WTC11 (cell line): Measurements from ENCODE around the gene HBZ. TPM values are rescaled to one million over a fixed set of nuclear protein-coding genes. Genes with fewer than 3 reads are reported as not detected.
"Not testable (repeated sequence)": the region's sequence is repeated elsewhere in the genome, so short reads cannot be mapped to it uniquely, and the experiment has no call there.

Source experiments
- ATAC-seq: fragments of 200-7000 bp; cut with Tn5 transposase; 2 replicates; pipeline ENCODE4 v1.10.0; 2021; ENCODE audit warnings: mild to moderate bottlenecking, moderate library complexity
- CTCF ChIA-PET: fragments of 300-600 bp; sonication (Branson Sonifier 250); formaldehyde crosslinking; loops from one replicate; lab custom pipeline; 2021; ENCODE audit warnings: antibody characterized with exemption; lab: Charles Lee
- POLR2A ChIA-PET: fragments of 350-600 bp; sonication (Branson Sonifier 250); formaldehyde crosslinking; loops from one replicate; lab custom pipeline; 2021; ENCODE audit warnings: antibody characterized with exemption; lab: Charles Lee
- DNase-seq: peaks from one replicate; pipeline ENCODE4 v3.0.0; 2021; ENCODE audit warnings: low spot score
- H3K27ac Mint-ChIP-seq: 2 replicates; pipeline ENCODE4 v1.8.0; 2021; ENCODE audit warnings: mixed read lengths
- H3K27me3 Mint-ChIP-seq: 2 replicates; pipeline ENCODE4 v1.8.0; 2021; ENCODE audit warnings: low read depth, mild to moderate bottlenecking, moderate library complexity, mixed read lengths
- H3K36me3 Mint-ChIP-seq: 2 replicates; pipeline ENCODE4 v1.8.0; 2021; ENCODE audit warnings: mixed read lengths
- H3K4me1 Mint-ChIP-seq: 2 replicates; pipeline ENCODE4 v1.8.0; 2022; ENCODE audit warnings: mixed read lengths
- H3K4me3 Mint-ChIP-seq: 2 replicates; pipeline ENCODE4 v1.8.0; 2021; ENCODE audit warnings: mild to moderate bottlenecking, moderate library complexity, mixed read lengths
- H3K9me3 Mint-ChIP-seq: 2 replicates; pipeline ENCODE4 v1.8.0; 2021; ENCODE audit warnings: mixed read lengths
- CREM ChIP-seq: sonication (generic); formaldehyde crosslinking; IDR thresholded peaks from 2 replicates; pipeline ENCODE4 v1.8.1; 2022; ENCODE audit warnings: mild to moderate bottlenecking, missing genetic modification reagents, moderate library complexity
- FOXK1 ChIP-seq: sonication (generic); formaldehyde crosslinking; IDR thresholded peaks from 2 replicates; pipeline ENCODE4 v1.8.0; 2022; ENCODE audit warnings: mild to moderate bottlenecking, moderate library complexity, missing genetic modification reagents
- FOXP1 ChIP-seq: sonication (generic); formaldehyde crosslinking; IDR thresholded peaks from 2 replicates; pipeline ENCODE4 v1.8.0; 2022; ENCODE audit warnings: missing genetic modification reagents, mild to moderate bottlenecking, moderate library complexity, borderline replicate concordance
- FOXP4 ChIP-seq: sonication (generic); formaldehyde crosslinking; IDR thresholded peaks from 2 replicates; pipeline ENCODE4 v1.8.0; 2022; ENCODE audit warnings: mild to moderate bottlenecking, missing genetic modification reagents
- JUN ChIP-seq: sonication (generic); formaldehyde crosslinking; IDR thresholded peaks from 2 replicates; pipeline ENCODE4 v1.8.0; 2023; ENCODE audit warnings: mild to moderate bottlenecking, missing genetic modification reagents
- MYBL2 ChIP-seq: sonication (generic); formaldehyde crosslinking; IDR thresholded peaks from 2 replicates; pipeline ENCODE4 v1.8.1; 2023; ENCODE audit warnings: mild to moderate bottlenecking, moderate library complexity, missing genetic modification reagents
- SMAD3 ChIP-seq: sonication (generic); formaldehyde crosslinking; IDR thresholded peaks from 2 replicates; pipeline ENCODE4 v1.8.0; 2022; ENCODE audit warnings: missing genetic modification reagents, mild to moderate bottlenecking, borderline replicate concordance
- TCF7 ChIP-seq: sonication (generic); formaldehyde crosslinking; IDR thresholded peaks from 2 replicates; pipeline ENCODE4 v1.8.0; 2022; ENCODE audit warnings: mild to moderate bottlenecking, low read depth, missing genetic modification reagents, moderate library complexity
- TEAD1 ChIP-seq: sonication (generic); formaldehyde crosslinking; IDR thresholded peaks from 2 replicates; pipeline ENCODE4 v1.8.0; 2022; ENCODE audit warnings: mild to moderate bottlenecking, missing genetic modification reagents
- TEAD4 ChIP-seq: sonication (generic); formaldehyde crosslinking; IDR thresholded peaks from 2 replicates; pipeline ENCODE4 v1.8.0; 2022; ENCODE audit warnings: mild to moderate bottlenecking, missing genetic modification reagents
- USF1 ChIP-seq: sonication (generic); formaldehyde crosslinking; IDR thresholded peaks from 2 replicates; pipeline ENCODE4 v1.8.0; 2022; ENCODE audit warnings: mild to moderate bottlenecking, missing genetic modification reagents
- ZBTB21 ChIP-seq: sonication (generic); formaldehyde crosslinking; IDR thresholded peaks from 2 replicates; pipeline ENCODE4 v1.8.1; 2023; ENCODE audit warnings: mild to moderate bottlenecking, missing genetic modification reagents, borderline replicate concordance
- ZNF281 ChIP-seq: sonication (generic); formaldehyde crosslinking; IDR thresholded peaks from 2 replicates; pipeline ENCODE4 v1.8.0; 2023; ENCODE audit warnings: mild to moderate bottlenecking, missing genetic modification reagents
- ZNF423 ChIP-seq: fragments of 250-450 bp; sonication (Bioruptor Pico); IDR thresholded peaks from 2 replicates; pipeline ENCODE4 v2.1.2; 2022; ENCODE audit warnings: mild to moderate bottlenecking, moderate library complexity
- total RNA-seq: library from RNA; stranded (reverse); gene quantifications from 3 replicates; pipeline ENCODE4 v1.2.3, GENCODE V29; 2021
- TF ChIP-seq, protein P1 (sequence below): sonication (generic); formaldehyde crosslinking; IDR thresholded peaks from 2 replicates; pipeline ENCODE4 v1.8.0; 2023; ENCODE audit warnings: missing genetic modification reagents, mild to moderate bottlenecking, borderline replicate concordance
- TF ChIP-seq, protein P2 (sequence below): sonication (generic); formaldehyde crosslinking; IDR thresholded peaks from 2 replicates; pipeline ENCODE4 v1.8.0; 2022; ENCODE audit warnings: mild to moderate bottlenecking, missing genetic modification reagents
- TF ChIP-seq, protein P3 (sequence below): sonication (generic); formaldehyde crosslinking; IDR thresholded peaks from 2 replicates; pipeline ENCODE4 v1.8.1; 2023; ENCODE audit warnings: mild to moderate bottlenecking, missing genetic modification reagents

Gene HBZ
- total RNA-seq, 1 experiment from 2014 or later, result 0.52 TPM

DNA sequence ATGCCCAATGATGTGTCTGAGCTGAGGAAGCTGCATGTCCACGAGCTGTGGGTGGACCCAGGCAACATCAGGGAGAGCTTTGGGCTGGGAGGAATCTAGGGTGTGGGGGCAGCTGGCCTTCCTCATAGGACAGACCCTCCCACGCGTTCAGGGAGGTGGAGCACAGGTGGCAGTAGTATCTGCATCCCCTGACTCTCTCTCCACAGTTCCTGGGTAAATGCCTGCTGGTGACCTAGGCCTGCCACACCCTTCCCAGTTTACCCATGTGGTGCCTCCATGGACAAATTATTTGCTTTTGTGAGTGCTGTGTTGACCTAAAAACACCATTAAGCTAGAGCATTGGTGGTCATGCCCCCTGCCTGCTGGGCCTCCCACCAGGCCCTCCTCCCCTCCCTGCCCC lies 16.6 kb downstream of the HBZ start (continued):
- TF ChIP-seq FOXP4 (no peak), MYBL2 (CRISPR knock-in tag) (no peak)
- TF ChIP-seq, all 79 proteins: peak for 0

DNA sequence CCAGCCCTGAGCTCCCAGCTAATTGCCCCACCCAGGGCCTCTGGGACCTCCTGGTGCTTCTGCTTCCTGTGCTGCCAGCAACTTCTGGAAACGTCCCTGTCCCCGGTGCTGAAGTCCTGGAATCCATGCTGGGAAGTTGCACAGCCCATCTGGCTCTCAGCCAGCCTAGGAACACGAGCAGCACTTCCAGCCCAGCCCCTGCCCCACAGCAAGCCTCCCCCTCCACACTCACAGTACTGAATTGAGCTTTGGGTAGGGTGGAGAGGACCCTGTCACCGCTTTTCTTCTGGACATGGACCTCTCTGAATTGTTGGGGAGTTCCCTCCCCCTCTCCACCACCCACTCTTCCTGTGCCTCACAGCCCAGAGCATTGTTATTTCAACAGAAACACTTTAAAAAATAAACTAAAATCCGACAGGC lies 17.7 kb downstream of the HBZ start:
- peak overlapping the region; percentile 20; the same call in 1 of the 2 replicates for H3K4me3 Mint-ChIP-seq

More for the DNA sequence above, 17.7 kb downstream of the HBZ start:
- H3K9me3 Mint-ChIP-seq, H3K27ac Mint-ChIP-seq, POLR2A ChIA-PET, H3K36me3 Mint-ChIP-seq: not testable (repeated sequence)
- H3K4me1 Mint-ChIP-seq, result peaks cover 36% of the 10 kb centered on the region
- peaks cover 93% of the 10 kb centered on the region for H3K27me3 Mint-ChIP-seq
- peak; percentile 54 for DNase-seq
- CTCF ChIA-PET, result interaction anchor here (1.0 to 1.3 kb wide), 3 partner anchors 63 to 104 kb away, joined by 3 to 5 read pairs (median 3); no protein-coding TSS in a partner anchor
- TF ChIP-seq FOXP1 (CRISPR knock-in tag) (peak; percentile 88), FOXK1 (CRISPR knock-in tag) (peak; percentile 33; the same call in 1 of the 2 replicates), FOXP4 (peak; percentile 77), JUN (CRISPR knock-in tag) (peak; percentile 56; the same call in 1 of the 2 replicates), ZBTB21 (CRISPR knock-in tag) (0 out of 2 replicates have a peak, but pooled peaks have one; percentile 28), TEAD4 (CRISPR knock-in tag) (peak; percentile 79), CREM (CRISPR knock-in tag) (peak; percentile 33; the same call in 1 of the 2 replicates), USF1 (CRISPR knock-in tag) (peak; percentile 31; the same call in 1 of the 2 replicates), TCF7 (0 out of 2 replicates have a peak, but pooled peaks have one; percentile 33), SMAD3 (CRISPR knock-in tag) (peak; percentile 24; the same call in 1 of the 2 replicates), ZNF423 (CRISPR knock-in tag) (peak; percentile 82), TEAD1 (CRISPR knock-in tag) (peak; percentile 65), ZNF281 (CRISPR knock-in tag) (0 out of 2 replicates have a peak, but pooled peaks have one; percentile 50)
- TF ChIP-seq, protein P1, sequence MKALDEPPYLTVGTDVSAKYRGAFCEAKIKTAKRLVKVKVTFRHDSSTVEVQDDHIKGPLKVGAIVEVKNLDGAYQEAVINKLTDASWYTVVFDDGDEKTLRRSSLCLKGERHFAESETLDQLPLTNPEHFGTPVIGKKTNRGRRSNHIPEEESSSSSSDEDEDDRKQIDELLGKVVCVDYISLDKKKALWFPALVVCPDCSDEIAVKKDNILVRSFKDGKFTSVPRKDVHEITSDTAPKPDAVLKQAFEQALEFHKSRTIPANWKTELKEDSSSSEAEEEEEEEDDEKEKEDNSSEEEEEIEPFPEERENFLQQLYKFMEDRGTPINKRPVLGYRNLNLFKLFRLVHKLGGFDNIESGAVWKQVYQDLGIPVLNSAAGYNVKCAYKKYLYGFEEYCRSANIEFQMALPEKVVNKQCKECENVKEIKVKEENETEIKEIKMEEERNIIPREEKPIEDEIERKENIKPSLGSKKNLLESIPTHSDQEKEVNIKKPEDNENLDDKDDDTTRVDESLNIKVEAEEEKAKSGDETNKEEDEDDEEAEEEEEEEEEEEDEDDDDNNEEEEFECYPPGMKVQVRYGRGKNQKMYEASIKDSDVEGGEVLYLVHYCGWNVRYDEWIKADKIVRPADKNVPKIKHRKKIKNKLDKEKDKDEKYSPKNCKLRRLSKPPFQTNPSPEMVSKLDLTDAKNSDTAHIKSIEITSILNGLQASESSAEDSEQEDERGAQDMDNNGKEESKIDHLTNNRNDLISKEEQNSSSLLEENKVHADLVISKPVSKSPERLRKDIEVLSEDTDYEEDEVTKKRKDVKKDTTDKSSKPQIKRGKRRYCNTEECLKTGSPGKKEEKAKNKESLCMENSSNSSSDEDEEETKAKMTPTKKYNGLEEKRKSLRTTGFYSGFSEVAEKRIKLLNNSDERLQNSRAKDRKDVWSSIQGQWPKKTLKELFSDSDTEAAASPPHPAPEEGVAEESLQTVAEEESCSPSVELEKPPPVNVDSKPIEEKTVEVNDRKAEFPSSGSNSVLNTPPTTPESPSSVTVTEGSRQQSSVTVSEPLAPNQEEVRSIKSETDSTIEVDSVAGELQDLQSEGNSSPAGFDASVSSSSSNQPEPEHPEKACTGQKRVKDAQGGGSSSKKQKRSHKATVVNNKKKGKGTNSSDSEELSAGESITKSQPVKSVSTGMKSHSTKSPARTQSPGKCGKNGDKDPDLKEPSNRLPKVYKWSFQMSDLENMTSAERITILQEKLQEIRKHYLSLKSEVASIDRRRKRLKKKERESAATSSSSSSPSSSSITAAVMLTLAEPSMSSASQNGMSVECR (CRISPR knock-in tag), result peak; percentile 90; the same call in 1 of the 2 replicates
- TF ChIP-seq, protein P2, sequence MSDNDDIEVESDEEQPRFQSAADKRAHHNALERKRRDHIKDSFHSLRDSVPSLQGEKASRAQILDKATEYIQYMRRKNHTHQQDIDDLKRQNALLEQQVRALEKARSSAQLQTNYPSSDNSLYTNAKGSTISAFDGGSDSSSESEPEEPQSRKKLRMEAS, result peak; percentile 38; the same call in 1 of the 2 replicates
- TF ChIP-seq, protein P3, sequence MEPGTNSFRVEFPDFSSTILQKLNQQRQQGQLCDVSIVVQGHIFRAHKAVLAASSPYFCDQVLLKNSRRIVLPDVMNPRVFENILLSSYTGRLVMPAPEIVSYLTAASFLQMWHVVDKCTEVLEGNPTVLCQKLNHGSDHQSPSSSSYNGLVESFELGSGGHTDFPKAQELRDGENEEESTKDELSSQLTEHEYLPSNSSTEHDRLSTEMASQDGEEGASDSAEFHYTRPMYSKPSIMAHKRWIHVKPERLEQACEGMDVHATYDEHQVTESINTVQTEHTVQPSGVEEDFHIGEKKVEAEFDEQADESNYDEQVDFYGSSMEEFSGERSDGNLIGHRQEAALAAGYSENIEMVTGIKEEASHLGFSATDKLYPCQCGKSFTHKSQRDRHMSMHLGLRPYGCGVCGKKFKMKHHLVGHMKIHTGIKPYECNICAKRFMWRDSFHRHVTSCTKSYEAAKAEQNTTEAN (CRISPR knock-in tag), result 0 out of 2 replicates have a peak, but pooled peaks have one; percentile 45
- TF ChIP-seq, all 79 proteins: peak for 16; not testable (repeated sequence) for 63
- peak; percentile 11 for ATAC-seq
